Umbilical cord (tissue), 2 donors: ENCODE results near the gene CTH. TPM values are rescaled to one million over a fixed set of nuclear protein-coding genes. Genes with fewer than 3 reads are reported as not detected.
"Not testable (repeated sequence)": the region's sequence is repeated elsewhere in the genome, so short reads cannot be mapped to it uniquely, and the experiment has no call there.

ENCODE experiments used
- DNase-seq: peaks from one replicate; pipeline ENCODE4 v3.0.0-alpha.2; 2015; ENCODE audit warnings: low spot score
- total RNA-seq: library from RNA; depleted of rRNA; stranded (reverse); fragments of >200 nt; gene quantifications from one replicate; pipeline ENCODE4 v1.2.3, GENCODE V29; 2014; ENCODE audit warnings: low replicate concordance; ENCODE audit not compliant: insufficient read depth

CTH gene
- total RNA-seq, 1 donor from 2014 or later, result 3.4 TPM

GRCh38 chr1:70452164-70452939, 41.3 kb downstream of the CTH start:
- DNase-seq, result not testable (repeated sequence)

GRCh38 chr1:70455291-70455690, 44.2 kb downstream of the CTH start:
- DNase-seq, result no peak

- no peak for DNase-seq
Observed at GRCh38 chr1:70458131-70458530, 47.1 kb downstream of the CTH start.

GRCh38 chr1:70459496-70460225, 48.6 kb downstream of the CTH start:
- DNase-seq, result peak; percentile 33

GRCh38 chr1:70460740-70461713, 50.0 kb downstream of the CTH start:
- not testable (repeated sequence) for DNase-seq

GRCh38 chr1:70462611-70463010, 51.5 kb downstream of the CTH start:
- no peak for DNase-seq

- peak; percentile 34 for DNase-seq
Observed at GRCh38 chr1:70465911-70466310, 54.8 kb downstream of the CTH start.

GRCh38 chr1:70467531-70467930, 56.5 kb downstream of the CTH start:
- DNase-seq, result no peak

GRCh38 chr1:70468180-70468579, 57.1 kb downstream of the CTH start:
- DNase-seq, result no peak

GRCh38 chr1:70469184-70469583, 58.1 kb downstream of the CTH start:
- DNase-seq, result not testable (repeated sequence)

- no peak for DNase-seq
Observed at GRCh38 chr1:70475023-70475422, 64.0 kb downstream of the CTH start.

- DNase-seq, result no peak
Observed at GRCh38 chr1:70477090-70477489, 66.0 kb downstream of the CTH start.

GRCh38 chr1:70477905-70478304, 66.8 kb downstream of the CTH start:
- DNase-seq, result not testable (repeated sequence)

GRCh38 chr1:70483342-70483741, 72.3 kb downstream of the CTH start:
- DNase-seq, result no peak

GRCh38 chr1:70485624-70486023, 74.6 kb downstream of the CTH start:
- no peak for DNase-seq

- DNase-seq, result peak; percentile 85
Observed at GRCh38 chr1:70486676-70487458, 75.8 kb downstream of the CTH start.

- DNase-seq, result no peak
Observed at GRCh38 chr1:70487459-70487815, 76.4 kb downstream of the CTH start.

- no peak for DNase-seq
Observed at GRCh38 chr1:70487910-70488665, 77.0 kb downstream of the CTH start.
